Measurements from ENCODE around the gene PLCXD1. TPM values are rescaled to one million over a fixed set of nuclear protein-coding genes. Genes with fewer than 3 reads are reported as not detected.
"Not testable (repeated sequence)": the region's sequence is repeated elsewhere in the genome, so short reads cannot be mapped to it uniquely, and the experiment has no call there.

The PLCXD1 gene
- total RNA-seq, 1 donor from 2014 or later: 25.7 TPM

GRCh38 chrX:250965-251364 lies 30.2 kb upstream of the PLCXD1 start:
- Histone ChIP-seq H3K4me3 (no peak overlapping the region), H3K27me3 (no peaks in the 10 kb centered on the region), H3K9ac (no peak overlapping the region), H3K27ac (no peak overlapping the region), H3K36me3 (no peaks in the 10 kb centered on the region), H3K9me3 (ENCODE audit: low read depth) (no peaks in the 10 kb centered on the region), H2AFZ (replicated peaks) (no peak overlapping the region), H3K4me2 (no peak overlapping the region), H3K79me2 (ENCODE audit: low read depth) (no peaks in the 10 kb centered on the region), H3K4me1 (no peaks in the 10 kb centered on the region), H4K20me1 (ENCODE audit: low read depth) (no peaks in the 10 kb centered on the region), H3F3A (ENCODE audit: low read depth) (no peaks in the 10 kb centered on the region)
- no peak overlapping the region for H3K27ac Mint-ChIP-seq
- no peak for DNase-seq (ENCODE audit: low spot score)
- H3K27me3 Mint-ChIP-seq (ENCODE audit: insufficient read depth, low read depth): peaks cover 8% of the 10 kb centered on the region
- H3K9me3 Mint-ChIP-seq: peaks cover 7% of the 10 kb centered on the region
- TF ChIP-seq CTCF (IDR thresholded peaks at IDR 0.05): no peak
- TF ChIP-seq EZH2phosphoT487 (IDR thresholded peaks at IDR 0.05): no peak
- no peak for TF ChIP-seq EZH2 (IDR thresholded peaks at IDR 0.05)
- H3K4me3 Mint-ChIP-seq: no peak overlapping the region
- no peaks in the 10 kb centered on the region for H3K36me3 Mint-ChIP-seq
- no peaks in the 10 kb centered on the region for H3K4me1 Mint-ChIP-seq

GRCh38 chrX:251396-252243 lies 29.6 kb upstream of the PLCXD1 start:
- not testable (repeated sequence) for H3K4me3 Mint-ChIP-seq; H3K9me3 Mint-ChIP-seq; H3K4me1 Mint-ChIP-seq; H3K4me2 ChIP-seq; H2AFZ ChIP-seq (replicated peaks); H3K27me3 Mint-ChIP-seq (ENCODE audit: insufficient read depth, low read depth); H3K9ac ChIP-seq; H3K27me3 ChIP-seq; H4K20me1 ChIP-seq (ENCODE audit: low read depth); DNase-seq (ENCODE audit: low spot score); H3K4me1 ChIP-seq; H3K27ac ChIP-seq; H3K36me3 ChIP-seq; H3K79me2 ChIP-seq (ENCODE audit: low read depth); H3F3A ChIP-seq (ENCODE audit: low read depth); H3K4me3 ChIP-seq; H3K9me3 ChIP-seq (ENCODE audit: low read depth); H3K36me3 Mint-ChIP-seq
- H3K27ac Mint-ChIP-seq: peak overlapping the region; percentile 31

- H3F3A ChIP-seq (ENCODE audit: low read depth): no peaks in the 10 kb centered on the region
- DNase-seq (ENCODE audit: low spot score): no peak
- H3K4me1 Mint-ChIP-seq: no peaks in the 10 kb centered on the region
- no peaks in the 10 kb centered on the region for H4K20me1 ChIP-seq (ENCODE audit: low read depth)
- H3K9ac ChIP-seq: no peak overlapping the region
- H3K27ac Mint-ChIP-seq: peak overlapping the region; percentile 31
- H3K79me2 ChIP-seq (ENCODE audit: low read depth): no peaks in the 10 kb centered on the region
- H3K4me3 Mint-ChIP-seq: no peak overlapping the region
- H3K4me1 ChIP-seq: no peaks in the 10 kb centered on the region
- H3K36me3 ChIP-seq: no peaks in the 10 kb centered on the region
- H2AFZ ChIP-seq (replicated peaks): no peak overlapping the region
- no peak overlapping the region for H3K4me2 ChIP-seq
- no peak overlapping the region for H3K27ac ChIP-seq
- peaks cover 8% of the 10 kb centered on the region for H3K27me3 Mint-ChIP-seq (ENCODE audit: insufficient read depth, low read depth)
- no peaks in the 10 kb centered on the region for H3K27me3 ChIP-seq
- H3K9me3 Mint-ChIP-seq: peaks cover 7% of the 10 kb centered on the region
- H3K9me3 ChIP-seq (ENCODE audit: low read depth): no peaks in the 10 kb centered on the region
- no peak overlapping the region for H3K4me3 ChIP-seq
- TF ChIP-seq EZH2 (IDR thresholded peaks at IDR 0.05) (no peak), CTCF (IDR thresholded peaks at IDR 0.05) (no peak), EZH2phosphoT487 (IDR thresholded peaks at IDR 0.05) (no peak)
- no peaks in the 10 kb centered on the region for H3K36me3 Mint-ChIP-seq
Measured at GRCh38 chrX:252244-252956, 28.8 kb upstream of the PLCXD1 start.

- Histone ChIP-seq H3K9me3 (ENCODE audit: low read depth) (no peaks in the 10 kb centered on the region), H3K27ac (no peak overlapping the region), H2AFZ (replicated peaks) (no peak overlapping the region), H3K36me3 (no peaks in the 10 kb centered on the region), H3K79me2 (ENCODE audit: low read depth) (no peaks in the 10 kb centered on the region), H3K4me1 (no peaks in the 10 kb centered on the region), H3F3A (ENCODE audit: low read depth) (no peaks in the 10 kb centered on the region), H3K9ac (no peak overlapping the region), H3K4me2 (no peak overlapping the region), H4K20me1 (ENCODE audit: low read depth) (no peaks in the 10 kb centered on the region), H3K4me3 (no peak overlapping the region), H3K27me3 (no peaks in the 10 kb centered on the region)
- no peak overlapping the region for H3K4me3 Mint-ChIP-seq
- DNase-seq (ENCODE audit: low spot score): no peak
- no peaks in the 10 kb centered on the region for H3K4me1 Mint-ChIP-seq
- H3K27me3 Mint-ChIP-seq (ENCODE audit: insufficient read depth, low read depth): peaks cover 8% of the 10 kb centered on the region
- H3K27ac Mint-ChIP-seq: no peak overlapping the region
- H3K9me3 Mint-ChIP-seq: peaks cover 7% of the 10 kb centered on the region
- H3K36me3 Mint-ChIP-seq: no peaks in the 10 kb centered on the region
- TF ChIP-seq CTCF (IDR thresholded peaks at IDR 0.05) (no peak), EZH2 (IDR thresholded peaks at IDR 0.05) (no peak)
Measured at GRCh38 chrX:252957-253291, 28.3 kb upstream of the PLCXD1 start.

All from neural progenitor cell (in vitro differentiated cells).